SH-SY5Y (cell line): Measurements from ENCODE around the gene MAGEA12.
"Not testable (repeated sequence)": the region's sequence is repeated elsewhere in the genome, so short reads cannot be mapped to it uniquely, and the experiment has no call there.

ENCODE experiments used
- GATA2 ChIP-seq: IDR thresholded peaks from 2 replicates; pipeline ENCODE4 v1.6.1; 2011; ENCODE audit warnings: mild to moderate bottlenecking, low read depth, low read length
- GATA3 ChIP-seq: IDR thresholded peaks from 2 replicates; pipeline ENCODE4 v1.6.1; 2011; ENCODE audit warnings: low read depth, mild to moderate bottlenecking, low read length, moderate library complexity

DNA sequence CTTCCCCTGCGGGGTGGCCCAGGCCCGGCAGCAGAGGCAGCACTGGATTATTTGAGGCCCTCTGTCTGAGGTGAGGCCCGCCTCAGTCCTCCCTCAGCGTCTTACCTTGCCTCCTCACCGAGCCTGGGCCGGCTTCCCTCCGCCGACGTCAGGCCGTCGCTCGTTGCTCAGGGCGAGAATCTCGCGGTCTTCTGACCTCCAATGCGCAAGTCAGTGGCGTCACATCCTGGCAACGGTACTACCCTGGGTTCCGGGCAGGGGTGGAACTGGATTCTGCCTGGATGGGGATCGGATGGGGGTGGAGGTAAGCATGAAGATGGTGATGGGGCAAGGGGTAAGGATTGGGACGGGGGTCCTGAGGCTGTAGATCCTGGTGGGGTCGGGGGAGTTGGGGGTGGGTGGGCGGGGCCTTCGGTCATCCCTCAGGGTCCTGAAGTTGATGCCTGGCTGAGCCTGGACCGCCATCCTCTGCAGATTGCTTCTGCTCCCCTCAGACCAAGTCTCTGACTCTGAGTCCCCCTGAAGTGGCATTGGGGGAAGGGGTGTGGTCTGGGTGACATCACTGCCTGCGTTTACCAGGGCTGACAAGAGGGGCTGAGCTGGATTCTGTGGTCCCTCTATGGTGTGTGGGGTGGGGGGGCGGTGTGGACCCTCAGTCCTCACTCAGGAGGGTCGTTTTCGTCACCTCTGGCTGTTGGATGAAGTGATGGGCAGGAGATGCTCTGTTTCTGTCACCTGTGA, 36.2 kb downstream of the MAGEA12 start, which contains the start of gene MAGEA6:
- not testable (repeated sequence) for TF ChIP-seq GATA2, GATA3
